Kasumi-1 (cell line): Measurements from ENCODE around the gene PTPRQ.
"Not testable (repeated sequence)": the region's sequence is repeated elsewhere in the genome, so short reads cannot be mapped to it uniquely, and the experiment has no call there.

ENCODE experiments used
- DNase-seq, 2 experiments: peaks; one replicate each; lab custom pipeline; 2025; lab: John Stamatoyannopoulos, UW

Gene PTPRQ

GRCh38 chr12:80470403-80470802, 26.4 kb downstream of the PTPRQ start:
- no peak for DNase-seq

- DNase-seq: no peak
These were observed 28.2 kb downstream of the PTPRQ start for GRCh38 chr12:80472236-80472635.

- peak; percentile 51 to 67 for DNase-seq
These were observed 29.0 kb downstream of the PTPRQ start for GRCh38 chr12:80472911-80473500.

GRCh38 chr12:80477521-80478145, 33.6 kb downstream of the PTPRQ start:
- DNase-seq: not testable (repeated sequence)

GRCh38 chr12:80484746-80485145, 40.7 kb downstream of the PTPRQ start:
- no peak for DNase-seq

- no peak for DNase-seq
These were observed 41.4 kb downstream of the PTPRQ start for GRCh38 chr12:80485222-80485987.

- DNase-seq: no peak
These were observed 46.3 kb downstream of the PTPRQ start for GRCh38 chr12:80490329-80490728.

GRCh38 chr12:80491166-80491565, 47.1 kb downstream of the PTPRQ start:
- no peak for DNase-seq

- no peak for DNase-seq
These were observed 49.4 kb downstream of the PTPRQ start for GRCh38 chr12:80493466-80493865.

GRCh38 chr12:80494836-80495235, 50.8 kb downstream of the PTPRQ start:
- DNase-seq: no peak

- no peak for DNase-seq
These were observed 54.2 kb downstream of the PTPRQ start for GRCh38 chr12:80498059-80498728.

GRCh38 chr12:80504389-80505163, 60.5 kb downstream of the PTPRQ start:
- no peak for DNase-seq

GRCh38 chr12:80509781-80510556, 65.9 kb downstream of the PTPRQ start:
- no peak for DNase-seq

GRCh38 chr12:80512781-80513180, 68.7 kb downstream of the PTPRQ start:
- DNase-seq: no peak

- DNase-seq: no peak
These were observed 69.2 kb downstream of the PTPRQ start for GRCh38 chr12:80513211-80513610.

- no peak for DNase-seq
These were observed 73.6 kb downstream of the PTPRQ start for GRCh38 chr12:80517655-80518054.

- DNase-seq: no peak
These were observed 87.6 kb downstream of the PTPRQ start for GRCh38 chr12:80531646-80532045.

- no peak for DNase-seq
These were observed 95.0 kb downstream of the PTPRQ start for GRCh38 chr12:80539029-80539428.

GRCh38 chr12:80549298-80549697, 105.3 kb downstream of the PTPRQ start:
- no peak for DNase-seq

GRCh38 chr12:80551897-80552296, 107.9 kb downstream of the PTPRQ start:
- no peak for DNase-seq

- no peak for DNase-seq
These were observed 109.3 kb downstream of the PTPRQ start for GRCh38 chr12:80553316-80553715.
